Karpas-422 (cell line): ENCODE data around the gene GALNT3. TPM values are rescaled to one million over a fixed set of nuclear protein-coding genes. Genes with fewer than 3 reads are reported as not detected.
A peak's percentile ranks its signal among the peaks of the same experiment; 100 is the strongest.

Experiments
- DNase-seq: peaks from one replicate; pipeline ENCODE4 v3.0.0-alpha.2; 2015
- H2AFZ ChIP-seq: fragments of 200-600 bp; sonication (generic); 2 replicates; pipeline ENCODE4 v1.6.1; 2014; ENCODE audit warnings: antibody characterized with exemption, low read length, mixed read lengths
- H3K27ac ChIP-seq: fragments of 200-600 bp; sonication (generic); 2 replicates; pipeline ENCODE4 v1.5.1; 2014; ENCODE audit warnings: mild to moderate bottlenecking, low read length, moderate library complexity
- H3K27me3 ChIP-seq: fragments of 200-600 bp; sonication (generic); 2 replicates; pipeline ENCODE4 v1.6.1; 2014; ENCODE audit warnings: low read length, mixed read lengths
- H3K36me3 ChIP-seq: fragments of 200-600 bp; sonication (generic); 2 replicates; pipeline ENCODE4 v1.6.1; 2014; ENCODE audit warnings: low read length, mixed read lengths; ENCODE audit not compliant: insufficient read depth
- H3K4me1 ChIP-seq: fragments of 200-600 bp; sonication (generic); 2 replicates; pipeline ENCODE4 v1.6.1; 2014; ENCODE audit warnings: mild to moderate bottlenecking, low read length, mixed read lengths
- H3K4me2 ChIP-seq: fragments of 200-600 bp; sonication (generic); 2 replicates; pipeline ENCODE4 v1.6.1; 2014; ENCODE audit warnings: low read length, low read depth, mild to moderate bottlenecking; ENCODE audit not compliant: poor library complexity, severe bottlenecking
- H3K4me3 ChIP-seq: fragments of 200-600 bp; sonication (generic); 2 replicates; pipeline ENCODE4 v1.5.1; 2014; ENCODE audit warnings: mild to moderate bottlenecking, antibody characterized with exemption, low read length, mixed read lengths
- H3K79me2 ChIP-seq: fragments of 200-600 bp; sonication (generic); 2 replicates; pipeline ENCODE4 v1.6.1; 2014; ENCODE audit warnings: mild to moderate bottlenecking, low read length, mixed read lengths
- H3K9ac ChIP-seq: fragments of 200-600 bp; sonication (generic); 2 replicates; pipeline ENCODE4 v1.6.0; 2014; ENCODE audit warnings: low read length
- H3K9me2 ChIP-seq: fragments of 200-600 bp; sonication (generic), shearing (Covaris generic); replicated peaks from 2 replicates; pipeline ENCODE4 v1.6.0; 2014; ENCODE audit warnings: mild to moderate bottlenecking, low read length, moderate library complexity; ENCODE audit not compliant: insufficient read depth
- H3K9me3 ChIP-seq: fragments of 300-700, 200-600 bp; sonication (generic); 2 replicates; pipeline ENCODE4 v1.6.1; 2014; ENCODE audit warnings: low read length, mixed read lengths
- H4K20me1 ChIP-seq: fragments of 200-600 bp; sonication (generic); 2 replicates; pipeline ENCODE4 v1.6.1; 2014; ENCODE audit warnings: mild to moderate bottlenecking, antibody characterized with exemption, low read length, low read depth; ENCODE audit not compliant: insufficient read depth
- total RNA-seq: library from RNA; depleted of rRNA; stranded (reverse); fragments of >200 nt; shearing (Covaris generic); gene quantifications from 2 replicates; pipeline ENCODE4 v1.2.3, GENCODE V29; 2014; ENCODE audit warnings: low replicate concordance

Gene GALNT3
- total RNA-seq, 1 experiment from 2014 or later, result 3.0 TPM

- H3K36me3 ChIP-seq, result no peaks in the 10 kb centered on the region
- H4K20me1 ChIP-seq, result no peaks in the 10 kb centered on the region
- H3K4me2 ChIP-seq, result peak overlapping the region; percentile 78
- no peak overlapping the region for H2AFZ ChIP-seq
- peak overlapping the region; percentile 69 for H3K4me3 ChIP-seq
- no peaks in the 10 kb centered on the region for H3K9me2 ChIP-seq
- H3K27ac ChIP-seq, result no peak overlapping the region
- no peaks in the 10 kb centered on the region for H3K9me3 ChIP-seq
- no peak for DNase-seq
- H3K27me3 ChIP-seq, result no peaks in the 10 kb centered on the region
- no peaks in the 10 kb centered on the region for H3K79me2 ChIP-seq
- H3K9ac ChIP-seq, result no peak overlapping the region
- peaks cover 21% of the 10 kb centered on the region for H3K4me1 ChIP-seq
Observed at GRCh38 chr2:165793161-165793778, 777 bp downstream of the GALNT3 start.

GRCh38 chr2:165792104-165792454, 2.0 kb downstream of the GALNT3 start:
- no peaks in the 10 kb centered on the region for H3K9me2 ChIP-seq
- H2AFZ ChIP-seq, result no peak overlapping the region
- no peak overlapping the region for H3K4me3 ChIP-seq
- no peak overlapping the region for H3K27ac ChIP-seq
- no peak overlapping the region for H3K9ac ChIP-seq
- H3K9me3 ChIP-seq, result no peaks in the 10 kb centered on the region
- no peak for DNase-seq
- no peaks in the 10 kb centered on the region for H3K36me3 ChIP-seq
- H3K27me3 ChIP-seq, result no peaks in the 10 kb centered on the region
- H3K4me1 ChIP-seq, result peaks cover 22% of the 10 kb centered on the region
- no peaks in the 10 kb centered on the region for H4K20me1 ChIP-seq
- no peak overlapping the region for H3K4me2 ChIP-seq
- no peaks in the 10 kb centered on the region for H3K79me2 ChIP-seq

- Histone ChIP-seq H3K9ac (no peak overlapping the region), H3K27ac (no peak overlapping the region), H3K27me3 (no peaks in the 10 kb centered on the region), H3K4me3 (no peak overlapping the region), H3K36me3 (no peaks in the 10 kb centered on the region), H3K79me2 (no peaks in the 10 kb centered on the region), H3K4me2 (no peak overlapping the region), H3K4me1 (peaks cover 22% of the 10 kb centered on the region), H3K9me3 (no peaks in the 10 kb centered on the region), H4K20me1 (no peaks in the 10 kb centered on the region), H2AFZ (no peak overlapping the region), H3K9me2 (no peaks in the 10 kb centered on the region)
- no peak for DNase-seq
Observed at GRCh38 chr2:165791421-165792103, 2.5 kb downstream of the GALNT3 start.

GRCh38 chr2:165790466-165790865, 3.6 kb downstream of the GALNT3 start:
- no peaks in the 10 kb centered on the region for H3K9me2 ChIP-seq
- no peak overlapping the region for H2AFZ ChIP-seq
- peaks cover 22% of the 10 kb centered on the region for H3K4me1 ChIP-seq
- no peaks in the 10 kb centered on the region for H3K27me3 ChIP-seq
- no peak overlapping the region for H3K4me2 ChIP-seq
- no peak for DNase-seq
- no peak overlapping the region for H3K27ac ChIP-seq
- no peak overlapping the region for H3K4me3 ChIP-seq
- no peak overlapping the region for H3K9ac ChIP-seq
- no peaks in the 10 kb centered on the region for H3K36me3 ChIP-seq
- no peaks in the 10 kb centered on the region for H3K79me2 ChIP-seq
- H4K20me1 ChIP-seq, result no peaks in the 10 kb centered on the region
- H3K9me3 ChIP-seq, result no peaks in the 10 kb centered on the region

GRCh38 chr2:165787334-165787733, 6.7 kb downstream of the GALNT3 start:
- Histone ChIP-seq H3K9me2 (no peaks in the 10 kb centered on the region), H3K36me3 (no peaks in the 10 kb centered on the region), H2AFZ (no peak overlapping the region), H3K9me3 (no peaks in the 10 kb centered on the region), H3K4me3 (no peak overlapping the region), H3K4me1 (peaks cover 10% of the 10 kb centered on the region), H3K27me3 (no peaks in the 10 kb centered on the region), H3K79me2 (no peaks in the 10 kb centered on the region), H3K4me2 (no peak overlapping the region), H4K20me1 (no peaks in the 10 kb centered on the region), H3K27ac (no peak overlapping the region), H3K9ac (no peak overlapping the region)
- no peak for DNase-seq

- no peak overlapping the region for H3K4me2 ChIP-seq
- H3K4me3 ChIP-seq, result no peak overlapping the region
- H3K79me2 ChIP-seq, result no peaks in the 10 kb centered on the region
- no peaks in the 10 kb centered on the region for H3K27me3 ChIP-seq
- no peak overlapping the region for H3K27ac ChIP-seq
- 0 out of 2 replicates have a peak, but pooled peaks cover 10% of the 10 kb centered on the region for H3K9me3 ChIP-seq
- H3K9ac ChIP-seq, result no peak overlapping the region
- H4K20me1 ChIP-seq, result no peaks in the 10 kb centered on the region
- H3K9me2 ChIP-seq, result no peaks in the 10 kb centered on the region
- H2AFZ ChIP-seq, result no peak overlapping the region
- DNase-seq, result no peak
- no peaks in the 10 kb centered on the region for H3K4me1 ChIP-seq
- no peaks in the 10 kb centered on the region for H3K36me3 ChIP-seq
Observed at GRCh38 chr2:165779706-165780105, 14.3 kb downstream of the GALNT3 start.

- no peak overlapping the region for H3K27ac ChIP-seq
Observed at GRCh38 chr2:165778653-165779451, 15.2 kb downstream of the GALNT3 start.

GRCh38 chr2:165778187-165778556, 15.9 kb downstream of the GALNT3 start:
- H3K27ac ChIP-seq, result no peak overlapping the region
- no peaks in the 10 kb centered on the region for H3K36me3 ChIP-seq
- no peaks in the 10 kb centered on the region for H3K79me2 ChIP-seq
- no peaks in the 10 kb centered on the region for H4K20me1 ChIP-seq
- H3K9me2 ChIP-seq, result no peaks in the 10 kb centered on the region
- no peak for DNase-seq
- H3K4me1 ChIP-seq, result no peaks in the 10 kb centered on the region
- no peak overlapping the region for H2AFZ ChIP-seq
- no peak overlapping the region for H3K9ac ChIP-seq
- H3K4me2 ChIP-seq, result no peak overlapping the region
- H3K4me3 ChIP-seq, result no peak overlapping the region
- 0 out of 2 replicates have a peak, but pooled peaks cover 10% of the 10 kb centered on the region for H3K9me3 ChIP-seq
- H3K27me3 ChIP-seq, result no peaks in the 10 kb centered on the region

More at GRCh38 chr2:165778653-165779451, 15.2 kb downstream of the GALNT3 start:
- Histone ChIP-seq H3K4me1 (no peaks in the 10 kb centered on the region), H3K4me2 (no peak overlapping the region), H3K79me2 (no peaks in the 10 kb centered on the region), H3K36me3 (no peaks in the 10 kb centered on the region), H4K20me1 (no peaks in the 10 kb centered on the region), H3K9me2 (no peaks in the 10 kb centered on the region), H3K9ac (no peak overlapping the region), H2AFZ (no peak overlapping the region), H3K9me3 (0 out of 2 replicates have a peak, but pooled peaks cover 10% of the 10 kb centered on the region), H3K4me3 (no peak overlapping the region), H3K27me3 (no peaks in the 10 kb centered on the region)
- peak; percentile 67 for DNase-seq
